Measurements from ENCODE around the gene STEEP1. TPM values are rescaled to one million over a fixed set of nuclear protein-coding genes. Genes with fewer than 3 reads are reported as not detected.
A peak's percentile ranks its signal among the peaks of the same experiment; 100 is the strongest.

The STEEP1 gene
- total RNA-seq, 2 donors from 2014 or later = 18.7 to 19.8 TPM

GRCh38 chrX:119549327-119550016, 15.7 kb downstream of the STEEP1 start:
- H3K27ac ChIP-seq (ENCODE audit: low read depth, low read length) = no peak overlapping the region
- Mint-ChIP-seq H3K27ac (no peak overlapping the region), H3K27me3 (ENCODE audit: insufficient read depth) (no peaks in the 10 kb centered on the region), H3K4me1 (no peaks in the 10 kb centered on the region), H3K9me3 (peaks cover 53% of the 10 kb centered on the region), H3K36me3 (ENCODE audit: low read depth) (peaks cover 17% of the 10 kb centered on the region), H3K4me3 (no peak overlapping the region)
- no peaks in the 10 kb centered on the region for H3K4me1 ChIP-seq (ENCODE audit: control insufficient read depth, insufficient read depth, low read length)
- 76 to 86% methylated on average over 2 to 6 of the region's 7 CpGs for WGBS, 2 experiments (ENCODE audit: insufficient coverage in 1 of 2, insufficient read length in 1 of 2)
- H3K4me3 ChIP-seq (ENCODE audit: low read length) = no peak overlapping the region
- no peak for TF ChIP-seq CTCF (conservative IDR thresholded peaks at IDR 0.05)
- H3K9ac ChIP-seq (ENCODE audit: extremely low read depth, low read length, poor library complexity, severe bottlenecking) = no peak overlapping the region
- DNase-seq = no peak
- H3K36me3 ChIP-seq (ENCODE audit: control insufficient read depth, insufficient read depth, low read length) = no peaks in the 10 kb centered on the region
- no peaks in the 10 kb centered on the region for H3K27me3 ChIP-seq (ENCODE audit: control insufficient read depth, insufficient read depth, low read length, poor library complexity, severe bottlenecking)
- H3K9me3 ChIP-seq (ENCODE audit: control insufficient read depth, low read length) = no peaks in the 10 kb centered on the region

GRCh38 chrX:119541188-119541587, 24.0 kb downstream of the STEEP1 start:
- Histone ChIP-seq H3K9me3 (ENCODE audit: control insufficient read depth, low read length) (no peaks in the 10 kb centered on the region), H3K27ac (ENCODE audit: low read depth, low read length) (no peak overlapping the region), H3K4me3 (ENCODE audit: low read length) (no peak overlapping the region), H3K27me3 (ENCODE audit: control insufficient read depth, insufficient read depth, low read length, poor library complexity, severe bottlenecking) (no peaks in the 10 kb centered on the region), H3K9ac (ENCODE audit: extremely low read depth, low read length, poor library complexity, severe bottlenecking) (no peak overlapping the region), H3K36me3 (ENCODE audit: control insufficient read depth, insufficient read depth, low read length) (peaks cover 8% of the 10 kb centered on the region), H3K4me1 (ENCODE audit: control insufficient read depth, insufficient read depth, low read length) (no peaks in the 10 kb centered on the region)
- Mint-ChIP-seq H3K4me1 (no peaks in the 10 kb centered on the region), H3K4me3 (no peak overlapping the region), H3K27ac (peak overlapping the region; percentile 7), H3K9me3 (peaks cover 37% of the 10 kb centered on the region), H3K27me3 (ENCODE audit: insufficient read depth) (no peaks in the 10 kb centered on the region), H3K36me3 (ENCODE audit: low read depth) (peaks cover 26% of the 10 kb centered on the region)
- no peak for TF ChIP-seq CTCF (conservative IDR thresholded peaks at IDR 0.05)
- WGBS, 2 experiments (ENCODE audit: insufficient coverage in 1 of 2, insufficient read length in 1 of 2) = 81 to 100% methylated on average over 1 to 4 of the region's 4 CpGs
- DNase-seq = peak; percentile 64

- Histone ChIP-seq H3K4me1 (ENCODE audit: control insufficient read depth, insufficient read depth, low read length) (no peaks in the 10 kb centered on the region), H3K36me3 (ENCODE audit: control insufficient read depth, insufficient read depth, low read length) (peaks cover 8% of the 10 kb centered on the region), H3K4me3 (ENCODE audit: low read length) (no peak overlapping the region), H3K9ac (ENCODE audit: extremely low read depth, low read length, poor library complexity, severe bottlenecking) (no peak overlapping the region), H3K27me3 (ENCODE audit: control insufficient read depth, insufficient read depth, low read length, poor library complexity, severe bottlenecking) (no peaks in the 10 kb centered on the region), H3K9me3 (ENCODE audit: control insufficient read depth, low read length) (no peaks in the 10 kb centered on the region), H3K27ac (ENCODE audit: low read depth, low read length) (no peak overlapping the region)
- Mint-ChIP-seq H3K4me3 (no peak overlapping the region), H3K27ac (no peak overlapping the region), H3K9me3 (peaks cover 41% of the 10 kb centered on the region), H3K36me3 (ENCODE audit: low read depth) (peaks cover 26% of the 10 kb centered on the region), H3K27me3 (ENCODE audit: insufficient read depth) (no peaks in the 10 kb centered on the region), H3K4me1 (no peaks in the 10 kb centered on the region)
- 64% methylated on average over 2 of the region's 2 CpGs; no CpG with 5 or more reads in 1 of the 2 experiments for WGBS, 2 experiments (ENCODE audit: insufficient coverage in 1 of 2, insufficient read length in 1 of 2)
- TF ChIP-seq CTCF (conservative IDR thresholded peaks at IDR 0.05) = peak; percentile 55
- DNase-seq = peak; percentile 49
Measured at GRCh38 chrX:119539872-119540271, 25.3 kb downstream of the STEEP1 start.

Data from endodermal cell (in vitro differentiated cells).